HG03521 (cell line): ENCODE measurements around the gene UTP20.

Source experiments
- ATAC-seq: cut with Tn5 transposase; IDR thresholded peaks from one replicate; pipeline ENCODE4 v1.9.1; 2021; ENCODE audit warnings: mild to moderate bottlenecking, moderate library complexity; ENCODE audit not compliant: unreplicated experiment

The UTP20 gene

DNA sequence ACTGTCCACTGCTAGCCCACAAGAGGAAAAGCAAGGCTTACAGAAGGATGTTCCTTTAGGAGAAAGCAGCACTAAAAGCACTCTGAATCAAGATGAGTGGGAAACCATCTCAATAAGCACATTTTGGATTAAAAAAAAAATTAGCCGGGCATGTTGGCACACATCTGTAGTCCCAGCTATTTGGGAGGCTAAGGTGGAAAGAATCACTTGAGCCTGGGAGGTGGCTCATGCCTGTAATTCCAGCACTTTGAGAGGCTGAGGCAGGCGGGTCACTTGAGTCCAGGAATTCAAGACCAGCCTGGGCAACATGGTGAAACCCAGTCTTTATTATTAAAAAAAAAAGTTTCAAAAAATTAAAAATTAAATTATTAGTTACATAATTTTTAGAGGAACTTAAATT, 144.7 kb downstream of the UTP20 start:
- ATAC-seq: no peak

DNA sequence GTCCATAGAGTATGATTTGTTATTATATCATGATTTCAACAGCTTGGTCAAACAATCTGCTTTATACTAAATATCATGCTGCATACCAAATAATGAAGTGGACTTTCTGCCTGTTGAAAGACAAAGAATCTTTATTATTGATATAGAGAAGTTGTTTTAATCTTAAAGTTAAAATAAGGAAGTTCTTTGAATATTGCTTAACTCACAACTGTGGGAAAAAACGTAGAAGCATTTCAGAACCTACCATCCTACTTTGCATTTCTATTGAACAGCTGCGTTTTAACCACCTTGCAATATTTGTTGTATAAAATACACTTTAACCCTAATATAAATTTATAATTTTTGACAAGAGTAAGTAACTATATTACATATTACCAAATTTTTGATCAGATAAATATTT, 150.6 kb downstream of the UTP20 start:
- ATAC-seq: no peak

DNA sequence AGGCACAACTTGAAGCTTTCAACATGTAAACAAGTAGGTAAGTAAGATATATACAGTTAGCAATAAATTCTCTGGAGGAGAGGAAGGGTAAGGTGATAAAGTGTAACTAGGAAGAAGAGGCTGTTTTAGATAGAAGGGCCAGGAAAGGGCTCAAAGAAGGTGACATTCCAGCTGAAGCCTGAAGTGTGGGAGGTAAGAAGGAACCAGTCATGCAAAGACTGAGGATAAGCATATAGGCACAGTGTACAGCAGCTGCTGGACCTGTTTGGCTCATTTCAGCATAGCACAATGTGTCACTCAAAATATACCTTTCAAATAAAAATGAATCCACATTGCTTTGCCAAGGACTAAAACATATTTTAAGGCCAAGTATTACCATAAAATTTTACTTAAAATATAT, 156.2 kb downstream of the UTP20 start:
- ATAC-seq: no peak
